NCI-H1092 (cell line): ENCODE results near the gene MSANTD2.

Experiments used
- DNase-seq: peaks from one replicate; lab custom pipeline; 2025; lab: John Stamatoyannopoulos, UW

Gene MSANTD2

GRCh38 chr11:124753205-124753604 is 47.0 kb downstream of the MSANTD2 start:
- DNase-seq, result no peak

- no peak for DNase-seq
These were observed 47.6 kb downstream of the MSANTD2 start for GRCh38 chr11:124752471-124753102.

GRCh38 chr11:124751741-124752470 is 48.3 kb downstream of the MSANTD2 start, which contains the start of gene VSIG2:
VSIG2 (minus strand) TSS chr11:124752255; CDS start chr11:124752137, 118 bp downstream.
- no peak for DNase-seq

- no peak for DNase-seq
These were observed 48.8 kb downstream of the MSANTD2 start for GRCh38 chr11:124751391-124751740.

GRCh38 chr11:124749912-124750311 is 50.3 kb downstream of the MSANTD2 start:
- DNase-seq, result no peak

- no peak for DNase-seq
These were observed 51.5 kb downstream of the MSANTD2 start for GRCh38 chr11:124748481-124749343.

GRCh38 chr11:124748100-124748418 is 52.1 kb downstream of the MSANTD2 start:
- DNase-seq, result no peak

- no peak for DNase-seq
These were observed 52.7 kb downstream of the MSANTD2 start for GRCh38 chr11:124747406-124748099.

GRCh38 chr11:124746621-124747243 is 53.5 kb downstream of the MSANTD2 start:
- DNase-seq, result peak; percentile 28

- DNase-seq, result no peak
These were observed 54.2 kb downstream of the MSANTD2 start for GRCh38 chr11:124745835-124746620.

GRCh38 chr11:124745270-124745834 is 54.9 kb downstream of the MSANTD2 start:
- DNase-seq, result no peak

GRCh38 chr11:124743050-124743449 is 57.2 kb downstream of the MSANTD2 start:
- no peak for DNase-seq

- DNase-seq, result no peak
These were observed 57.7 kb downstream of the MSANTD2 start for GRCh38 chr11:124742555-124742954.

GRCh38 chr11:124740277-124740882 is 59.8 kb downstream of the MSANTD2 start:
- peak; percentile 14 for DNase-seq

GRCh38 chr11:124739479-124740276 is 60.5 kb downstream of the MSANTD2 start, which contains the start of gene NRGN:
NRGN (plus strand) TSS chr11:124739942; CDS start chr11:124740085, 143 bp downstream.
- DNase-seq, result peak; percentile 88

- no peak for DNase-seq
These were observed 61.3 kb downstream of the MSANTD2 start for GRCh38 chr11:124738713-124739478.

GRCh38 chr11:124737638-124738305 is 62.4 kb downstream of the MSANTD2 start:
- DNase-seq, result no peak

GRCh38 chr11:124736736-124737135 is 63.5 kb downstream of the MSANTD2 start:
- no peak for DNase-seq
